Stimulated activated CD4-positive, alpha-beta T cell treated with anti-CD3 and anti-CD28 coated beads, Interleukin-1b, Interleukin-23, amount 100 ng/mL, for 48 hours (primary cell): Measurements from ENCODE around the gene CKS1B.

Experiments
- DNase-seq: peaks from one replicate; pipeline ENCODE4 v3.0.0-alpha.2; 2020

CKS1B gene

GRCh38 chr1:154974102-154974807, at the start of gene CKS1B:
Gene CKS1B, plus strand, starts transcription at chr1:154974681. Its CDS starts 65 bp downstream, at chr1:154974746.
- DNase-seq = peak; percentile 97

DNA sequence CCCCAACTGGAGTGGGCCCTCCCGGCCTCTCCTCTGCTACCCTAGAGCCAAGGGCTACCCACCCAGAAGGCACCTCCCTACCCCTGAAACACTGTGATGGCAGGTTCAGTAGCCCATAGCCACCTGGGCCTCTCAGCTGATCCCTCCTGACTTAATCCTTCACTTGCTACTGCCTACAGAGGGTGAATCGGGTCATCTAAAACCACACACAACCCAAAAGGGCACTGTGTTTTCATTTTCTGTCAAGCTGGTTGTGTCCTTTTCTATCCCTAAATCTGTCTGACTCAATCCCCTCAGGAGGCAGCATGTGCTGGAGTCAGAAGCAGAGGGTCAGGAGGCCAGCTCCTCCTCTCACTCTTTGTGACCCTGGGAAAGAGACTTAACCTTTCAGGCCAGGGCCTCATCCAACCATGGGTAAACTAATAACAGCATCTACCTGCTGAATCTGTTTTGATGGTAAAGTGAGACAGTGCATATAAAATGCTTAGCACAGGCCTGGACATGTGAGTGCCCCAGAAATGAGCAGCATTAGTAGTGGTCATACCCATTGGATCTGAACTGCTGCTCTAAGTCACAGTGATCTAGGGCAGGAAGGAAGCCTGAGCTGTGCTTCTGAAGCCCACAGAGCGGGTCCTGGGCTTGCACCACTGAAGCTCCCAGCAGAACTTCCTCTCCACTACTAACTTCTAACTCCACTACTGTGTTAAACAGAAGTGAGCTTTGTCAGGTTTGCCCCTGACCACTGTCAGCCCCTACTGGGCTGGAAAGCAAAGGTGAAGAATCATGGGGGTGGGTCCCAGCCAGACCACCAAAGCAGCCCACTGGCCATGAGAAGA, 48.9 kb upstream of the CKS1B start:
- DNase-seq = no peak

DNA sequence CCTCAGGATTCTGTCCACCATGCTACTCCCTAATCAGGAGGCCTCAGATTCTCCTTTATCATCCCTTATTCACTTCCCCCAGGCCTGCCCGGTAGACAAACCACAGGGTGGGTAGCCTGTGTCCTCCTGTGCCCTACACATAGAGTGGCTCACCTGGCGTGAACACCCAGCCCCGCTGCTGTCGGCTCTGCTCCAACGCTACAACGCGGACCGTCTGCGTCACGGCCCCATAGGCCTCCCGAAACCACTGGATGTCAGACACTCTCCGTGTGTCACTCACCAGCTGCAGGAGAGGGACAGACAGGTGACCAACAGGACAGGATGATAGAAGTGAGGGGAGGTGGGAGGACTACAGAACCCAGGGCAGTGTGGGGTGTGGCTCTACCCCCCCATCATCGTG, 48.3 kb upstream of the CKS1B start:
- no peak for DNase-seq

DNA sequence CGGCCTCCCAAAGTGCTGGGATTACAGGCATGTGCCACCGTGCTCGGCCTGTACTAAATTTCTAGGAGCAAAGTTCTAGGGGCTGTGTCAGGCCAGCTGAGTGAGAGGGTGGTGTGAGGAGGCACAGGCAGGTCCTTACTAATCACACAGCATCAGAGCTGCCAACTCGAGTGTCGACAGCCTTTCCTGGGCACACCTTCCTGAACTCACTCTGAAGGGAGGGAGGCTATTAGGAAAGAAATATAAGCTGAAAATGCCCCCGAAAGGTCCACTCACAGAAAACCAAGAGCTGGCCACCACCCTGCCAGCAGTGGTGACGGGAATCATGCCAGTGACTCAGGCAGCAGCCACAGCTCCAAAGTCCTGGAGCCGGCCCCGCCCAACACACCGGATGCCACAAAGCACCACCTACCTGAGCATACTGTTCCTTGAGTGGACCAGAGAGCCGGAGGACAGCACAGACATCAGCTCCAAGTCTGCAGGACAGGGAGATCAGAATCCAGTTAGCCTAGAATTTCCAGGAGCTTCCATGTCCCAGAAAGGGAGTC, 42.5 kb upstream of the CKS1B start:
- DNase-seq = no peak

GRCh38 chr1:154934358-154934948, 40.0 kb upstream of the CKS1B start:
- DNase-seq = no peak

- no peak for DNase-seq
Observed at GRCh38 chr1:154935749-154936554, 38.5 kb upstream of the CKS1B start.

DNA sequence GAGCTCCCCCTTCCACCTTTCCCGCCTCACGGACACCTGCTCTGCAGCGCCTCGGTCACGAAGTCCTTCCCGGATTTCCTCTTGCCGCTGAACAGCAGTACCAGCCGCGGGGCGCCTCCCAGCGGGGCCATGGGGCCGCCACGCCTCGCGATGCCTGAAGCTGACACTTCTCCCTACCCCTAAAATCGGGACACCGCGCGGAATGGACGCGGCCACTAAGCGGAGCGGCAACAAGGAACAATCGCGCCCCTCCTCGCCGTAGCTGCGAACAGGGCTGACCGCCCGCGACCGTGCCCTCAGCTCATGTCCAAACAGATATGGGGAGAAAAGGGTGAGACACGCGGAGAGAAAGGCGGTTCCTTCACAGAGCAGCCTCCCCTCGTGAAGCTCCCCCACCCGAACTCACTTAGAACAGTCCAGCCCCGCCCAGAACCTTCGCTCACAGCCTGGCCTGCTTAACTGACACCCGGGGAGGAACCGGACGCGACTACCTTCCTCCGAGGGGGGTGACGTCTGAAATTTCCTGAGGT, 37.9 kb upstream of the CKS1B start, which contains the start of gene PMVK:
Gene PMVK, minus strand, starts transcription at position 165 of the 530 bp plus-strand sequence. Its CDS starts 34 bp downstream, at position 131.
- DNase-seq = peak; percentile 95

DNA sequence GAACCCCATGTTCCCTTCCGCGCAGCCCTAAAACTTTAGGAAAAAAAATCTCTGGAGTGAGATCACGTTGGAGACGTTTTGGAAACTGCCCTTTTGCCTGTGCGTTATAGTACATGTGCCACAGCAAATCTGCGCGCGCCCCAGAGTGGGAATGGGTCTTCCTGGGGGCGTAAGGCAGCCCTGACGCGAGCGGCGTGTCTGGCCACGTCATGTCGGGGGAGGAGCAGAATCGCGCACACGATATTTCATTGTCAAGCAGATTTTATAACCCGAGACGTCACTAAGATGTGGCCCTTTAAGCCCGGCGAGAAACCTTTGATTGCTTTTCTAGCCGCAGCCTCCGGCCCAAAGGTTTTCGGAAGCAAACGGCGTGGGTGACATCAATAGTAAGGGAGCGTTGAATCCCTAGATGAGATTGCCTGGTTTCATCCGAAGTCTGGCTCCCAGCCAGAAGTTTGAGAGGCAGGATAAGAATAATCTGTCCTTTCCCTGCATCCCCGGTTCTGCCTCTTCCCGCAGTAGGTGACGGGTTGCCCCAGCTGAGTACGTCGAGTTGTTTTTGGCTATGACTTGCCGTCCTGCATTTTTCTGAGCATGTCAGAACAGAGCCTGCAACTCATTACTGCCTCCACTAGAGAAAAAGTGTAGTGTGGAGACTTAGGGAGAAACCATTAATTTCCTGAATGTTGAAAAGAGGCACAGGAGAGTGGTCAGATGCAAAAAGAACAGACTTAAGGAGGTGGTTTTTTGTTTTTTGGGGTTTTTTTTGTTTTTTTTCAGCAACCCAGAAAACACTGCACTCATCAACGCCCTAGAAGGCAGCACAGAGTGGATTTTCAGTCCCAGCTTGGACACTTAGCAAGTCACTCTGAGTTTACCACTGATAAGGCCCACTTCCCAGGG, 37.1 kb upstream of the CKS1B start:
- DNase-seq = peak; percentile 90

DNA sequence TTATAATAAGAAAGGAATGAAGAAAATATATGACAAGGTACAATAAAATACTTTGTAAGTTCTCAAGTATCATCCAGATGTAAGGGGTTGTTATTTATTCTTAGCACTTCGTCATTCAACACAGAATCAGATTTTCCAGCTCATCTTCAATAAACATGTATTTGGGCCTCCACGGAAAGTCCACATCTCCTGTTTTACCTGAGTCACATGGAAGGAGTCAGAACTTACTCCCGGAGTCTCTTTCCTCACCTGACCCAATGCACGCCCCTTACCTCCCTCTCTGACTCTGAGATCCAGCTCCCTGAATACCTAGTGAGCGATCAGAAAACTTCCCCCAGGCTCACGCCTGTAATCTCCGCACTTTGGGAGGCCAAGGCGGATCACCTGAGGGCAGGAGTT, 36.5 kb upstream of the CKS1B start:
- DNase-seq = no peak

DNA sequence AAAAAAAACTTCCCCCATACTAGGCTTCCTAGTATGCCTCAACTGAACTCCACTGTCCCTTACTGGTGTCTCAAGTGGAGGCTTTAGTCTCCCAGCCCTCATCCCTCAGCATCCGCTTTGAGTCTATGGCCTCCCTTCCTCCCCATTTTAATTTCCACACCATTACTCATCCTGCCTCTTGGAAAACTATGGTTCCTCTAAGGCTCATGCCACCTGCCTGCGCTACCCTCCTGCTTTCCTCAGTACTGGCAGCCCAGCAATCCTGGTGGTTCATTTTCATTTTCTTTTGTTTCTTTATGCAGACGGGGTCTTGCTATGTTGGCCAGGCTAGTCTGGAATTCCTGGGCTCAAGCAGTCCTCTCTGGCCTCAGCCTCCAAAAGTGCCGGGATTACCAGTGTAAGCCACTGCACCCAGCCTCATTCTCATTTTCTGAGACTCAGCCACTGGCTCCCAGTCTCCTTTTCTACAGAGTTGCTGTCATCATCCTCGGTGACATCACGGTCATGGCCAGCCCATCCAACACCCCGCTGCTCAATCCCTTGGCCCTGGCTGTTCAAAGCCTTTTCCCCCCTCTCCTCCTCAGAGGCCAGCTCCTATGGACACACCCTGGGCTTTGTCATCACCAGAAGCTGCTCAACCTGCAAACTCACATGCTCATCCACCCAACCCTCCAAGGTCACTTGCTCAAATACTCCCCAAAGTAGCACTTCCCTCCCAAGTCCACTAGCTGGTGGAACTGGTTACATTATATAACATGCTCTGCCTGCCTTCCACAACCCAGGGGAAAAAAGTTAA, 35.7 kb upstream of the CKS1B start:
- no peak for DNase-seq

DNA sequence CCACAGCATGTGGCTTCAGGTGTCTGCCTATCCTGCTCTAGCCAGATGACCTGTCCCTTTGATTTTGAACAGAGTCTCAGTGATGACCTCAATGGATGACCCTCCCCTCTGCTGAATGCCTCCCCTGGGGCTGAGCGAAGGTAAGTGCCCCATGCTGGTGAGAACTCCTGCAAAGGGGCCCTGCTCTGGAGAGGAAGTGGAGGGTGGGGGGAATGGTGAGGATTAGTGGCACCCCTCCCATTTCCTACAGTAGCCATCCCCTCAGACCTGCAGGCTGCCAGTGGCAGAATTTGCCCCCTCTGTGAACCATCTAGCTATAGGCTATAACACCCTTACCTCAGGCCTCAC, 34.3 kb upstream of the CKS1B start:
- no peak for DNase-seq

DNA sequence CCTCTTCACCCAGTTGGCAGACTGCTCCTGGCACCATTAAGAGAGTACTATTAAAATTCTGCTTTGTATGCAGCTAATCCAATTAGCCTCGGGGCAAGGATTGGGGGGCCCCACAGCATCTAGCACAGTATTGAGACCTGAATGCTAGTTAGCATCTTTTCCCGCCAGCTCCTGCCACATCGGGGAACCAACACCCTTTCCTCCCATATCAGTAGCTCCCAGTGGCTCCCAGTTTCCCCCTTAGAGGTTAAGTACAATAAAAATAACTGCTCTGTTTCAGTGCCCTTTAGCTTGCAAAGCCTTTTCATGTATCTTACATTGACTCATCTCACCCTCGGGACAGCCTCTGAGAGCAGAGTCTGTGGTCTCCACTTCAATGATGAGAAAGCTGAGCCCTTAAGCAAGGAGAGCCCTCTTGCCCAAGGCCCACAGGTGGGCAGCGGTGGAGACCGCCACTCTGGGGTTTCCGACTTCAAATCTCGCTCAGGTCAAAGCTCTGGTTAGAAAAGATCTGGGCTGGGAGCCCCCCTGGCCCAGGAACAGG, 33.8 kb upstream of the CKS1B start:
- DNase-seq = peak; percentile 19

- DNase-seq = no peak
Observed at GRCh38 chr1:154941333-154942013, 33.0 kb upstream of the CKS1B start.

GRCh38 chr1:154943649-154944400, 30.7 kb upstream of the CKS1B start:
- DNase-seq = no peak

DNA sequence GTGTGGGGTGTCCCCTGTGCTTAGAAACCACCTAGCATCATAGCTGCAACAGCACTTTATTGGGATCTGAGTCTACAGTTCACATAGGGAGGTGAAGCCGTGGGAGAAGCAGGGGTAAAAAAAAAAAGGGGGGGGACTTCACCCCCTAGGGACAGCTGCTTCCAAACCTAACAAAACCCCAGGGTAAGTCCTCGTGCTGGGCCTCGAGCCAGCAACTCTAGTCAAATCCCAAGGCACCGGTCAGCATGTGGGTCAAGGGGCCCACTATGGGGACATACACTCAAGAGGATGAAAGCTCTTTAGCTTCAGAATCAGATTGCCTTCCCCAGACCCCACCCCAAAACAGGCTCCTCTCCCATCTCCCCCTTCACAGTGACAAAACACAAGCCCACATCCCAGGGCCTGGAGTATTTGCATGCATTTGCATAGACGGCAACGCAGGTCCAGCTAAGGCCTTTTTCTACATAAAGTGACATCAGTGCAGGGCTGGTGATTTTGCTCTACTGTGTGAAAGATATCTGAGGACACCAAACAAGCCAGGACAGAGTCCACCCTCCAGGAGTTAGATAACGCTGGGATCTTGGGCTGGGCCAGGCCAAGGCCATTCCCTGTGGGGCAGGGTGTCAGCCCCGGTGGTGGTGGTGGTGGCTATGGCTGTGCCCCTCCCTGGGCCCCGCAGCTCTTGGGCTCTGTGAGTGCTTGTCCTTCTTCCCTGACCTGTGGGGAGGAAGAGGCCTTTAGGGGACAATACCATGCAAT, 29.9 kb upstream of the CKS1B start:
- DNase-seq = no peak

- DNase-seq = no peak
Observed at GRCh38 chr1:154945160-154945961, 29.1 kb upstream of the CKS1B start.
